ENCODE data around the gene IQSEC1.

The IQSEC1 gene

GRCh38 chr3:12902181-12902999, 170.8 kb downstream of the IQSEC1 start:
- DNase-seq: no peak

GRCh38 chr3:12901623-12902045, 171.6 kb downstream of the IQSEC1 start:
- no peak for DNase-seq

- DNase-seq: no peak
Measured at GRCh38 chr3:12900885-12901411, 172.3 kb downstream of the IQSEC1 start.

- no peak for DNase-seq
Measured at GRCh38 chr3:12898965-12899755, 174.1 kb downstream of the IQSEC1 start.

- no peak for DNase-seq
Measured at GRCh38 chr3:12898290-12898964, 174.8 kb downstream of the IQSEC1 start.

- DNase-seq: no peak
Measured at GRCh38 chr3:12897381-12898289, 175.6 kb downstream of the IQSEC1 start.

GRCh38 chr3:12896063-12896985, 176.9 kb downstream of the IQSEC1 start:
- no peak for DNase-seq

- DNase-seq: no peak
Measured at GRCh38 chr3:12895391-12896062, 177.7 kb downstream of the IQSEC1 start.

GRCh38 chr3:12894629-12895028, 178.6 kb downstream of the IQSEC1 start:
- DNase-seq: no peak

- no peak for DNase-seq
Measured at GRCh38 chr3:12893852-12894251, 179.4 kb downstream of the IQSEC1 start.

- DNase-seq: no peak
Measured at GRCh38 chr3:12893247-12893646, 180.0 kb downstream of the IQSEC1 start.

- DNase-seq: no peak
Measured at GRCh38 chr3:12892840-12893189, 180.4 kb downstream of the IQSEC1 start.

- no peak for DNase-seq
Measured at GRCh38 chr3:12891985-12892839, 181.0 kb downstream of the IQSEC1 start.

- DNase-seq: no peak
Measured at GRCh38 chr3:12891391-12891984, 181.7 kb downstream of the IQSEC1 start.

GRCh38 chr3:12890610-12891390, 182.4 kb downstream of the IQSEC1 start:
- DNase-seq: no peak

GRCh38 chr3:12886736-12887135, 186.5 kb downstream of the IQSEC1 start:
- DNase-seq: no peak

GRCh38 chr3:12886106-12886679, 187.0 kb downstream of the IQSEC1 start:
- DNase-seq: no peak

- no peak for DNase-seq
Measured at GRCh38 chr3:12885583-12885930, 187.7 kb downstream of the IQSEC1 start.

Measured in activated CD8-positive, alpha-beta memory T cell treated with anti-CD3 and anti-CD28 coated beads, Interleukin-2, amount 50 U/mL, for 48 hours (primary cell).